Activated T-cell treated with anti-CD3 and anti-CD28 coated beads, Interleukin-2, amount 50 U/mL, for 1 hour (primary cell): Measurements from ENCODE around the gene SNN.

Experiments
- DNase-seq: peaks from one replicate; pipeline ENCODE4 v3.0.0-alpha.2; 2020

The SNN gene

GRCh38 chr16:11668623-11669379 is 546 bp downstream of the SNN start:
- DNase-seq = peak; percentile 60

GRCh38 chr16:11669380-11670146 is 1.3 kb downstream of the SNN start:
- no peak for DNase-seq

- DNase-seq = peak; percentile 43
Observed at GRCh38 chr16:11670171-11671131, 2.2 kb downstream of the SNN start.

GRCh38 chr16:11671271-11671670 is 3.0 kb downstream of the SNN start:
- DNase-seq = no peak

GRCh38 chr16:11671676-11672075 is 3.4 kb downstream of the SNN start:
- DNase-seq = no peak

- no peak for DNase-seq
Observed at GRCh38 chr16:11672206-11673090, 4.2 kb downstream of the SNN start.

GRCh38 chr16:11673091-11674000 is 5.1 kb downstream of the SNN start:
- no peak for DNase-seq

GRCh38 chr16:11674001-11674817 is 6.0 kb downstream of the SNN start:
- DNase-seq = no peak

GRCh38 chr16:11674818-11675560 is 6.7 kb downstream of the SNN start:
- DNase-seq = no peak

GRCh38 chr16:11675561-11676511 is 7.6 kb downstream of the SNN start:
- DNase-seq = peak; percentile 50

GRCh38 chr16:11676799-11677198 is 8.5 kb downstream of the SNN start:
- no peak for DNase-seq

GRCh38 chr16:11677451-11677951 is 9.2 kb downstream of the SNN start:
- DNase-seq = no peak

- no peak for DNase-seq
Observed at GRCh38 chr16:11677959-11678881, 10.0 kb downstream of the SNN start.

- no peak for DNase-seq
Observed at GRCh38 chr16:11679250-11679649, 11.0 kb downstream of the SNN start.

- DNase-seq = no peak
Observed at GRCh38 chr16:11679941-11680911, 12.0 kb downstream of the SNN start.
